WTC11 (cell line): ENCODE measurements around the gene PRKN.

Experiments
- ATF6 ChIP-seq: sonication (generic); formaldehyde crosslinking; IDR thresholded peaks from 2 replicates; pipeline ENCODE4 v1.8.1; 2023; ENCODE audit warnings: mild to moderate bottlenecking, missing genetic modification reagents
- CREB1 ChIP-seq: sonication (generic); formaldehyde crosslinking; IDR thresholded peaks from 2 replicates; pipeline ENCODE4 v1.8.0; 2023; ENCODE audit warnings: mild to moderate bottlenecking, missing genetic modification reagents
- CTCF ChIP-seq: fragments of 200-600 bp; IDR thresholded peaks from 2 replicates; pipeline ENCODE4 v1.8.0; 2022; ENCODE audit warnings: antibody characterized with exemption
- FOXK1 ChIP-seq: sonication (generic); formaldehyde crosslinking; IDR thresholded peaks from 2 replicates; pipeline ENCODE4 v1.8.0; 2022; ENCODE audit warnings: mild to moderate bottlenecking, moderate library complexity, missing genetic modification reagents
- JUN ChIP-seq: sonication (generic); formaldehyde crosslinking; IDR thresholded peaks from 2 replicates; pipeline ENCODE4 v1.8.0; 2023; ENCODE audit warnings: mild to moderate bottlenecking, missing genetic modification reagents
- MAX ChIP-seq: sonication (generic); formaldehyde crosslinking; IDR thresholded peaks from 2 replicates; pipeline ENCODE4 v1.8.0; 2022; ENCODE audit warnings: mild to moderate bottlenecking, missing genetic modification reagents
- NFYB ChIP-seq: sonication (generic); formaldehyde crosslinking; conservative IDR thresholded peaks from 2 replicates; pipeline ENCODE4 v1.8.0; 2022; ENCODE audit warnings: low read depth, missing genetic modification reagents
- NR2C2 ChIP-seq: sonication (generic); formaldehyde crosslinking; IDR thresholded peaks from 2 replicates; pipeline ENCODE4 v1.8.0; 2022; ENCODE audit warnings: mild to moderate bottlenecking, missing genetic modification reagents
- NR3C1 ChIP-seq: sonication (generic); formaldehyde crosslinking; conservative IDR thresholded peaks from 2 replicates; pipeline ENCODE4 v1.8.1; 2023; ENCODE audit warnings: low read depth, mild to moderate bottlenecking, missing genetic modification reagents
- TEAD4 ChIP-seq: sonication (generic); formaldehyde crosslinking; IDR thresholded peaks from 2 replicates; pipeline ENCODE4 v1.8.0; 2022; ENCODE audit warnings: mild to moderate bottlenecking, missing genetic modification reagents
- USF1 ChIP-seq: sonication (generic); formaldehyde crosslinking; IDR thresholded peaks from 2 replicates; pipeline ENCODE4 v1.8.0; 2022; ENCODE audit warnings: mild to moderate bottlenecking, missing genetic modification reagents
- USF2 ChIP-seq: sonication (generic); formaldehyde crosslinking; IDR thresholded peaks from 2 replicates; pipeline ENCODE4 v1.8.1; 2023; ENCODE audit warnings: mild to moderate bottlenecking, missing genetic modification reagents, moderate library complexity
- ZNF416 ChIP-seq: fragments of 250-450 bp; sonication (Bioruptor Pico); IDR thresholded peaks from 2 replicates; pipeline ENCODE4 v1.9.0; 2021; ENCODE audit warnings: mild to moderate bottlenecking, inconsistent platforms
- ZNF512 ChIP-seq: sonication (generic); formaldehyde crosslinking; IDR thresholded peaks from 2 replicates; pipeline ENCODE4 v1.8.1; 2022; ENCODE audit warnings: missing genetic modification reagents, borderline replicate concordance

- no peak for TF ChIP-seq CTCF
- TF ChIP-seq FOXK1 (CRISPR knock-in tag): no peak
- TF ChIP-seq ZNF512 (CRISPR knock-in tag): no peak
- no peak for TF ChIP-seq NR3C1
- no peak for TF ChIP-seq TEAD4 (CRISPR knock-in tag)
- TF ChIP-seq JUN: no peak
- TF ChIP-seq USF2 (CRISPR knock-in tag): no peak
- TF ChIP-seq NFYB (CRISPR knock-in tag): no peak
- no peak for TF ChIP-seq NR2C2 (CRISPR knock-in tag)
- no peak for TF ChIP-seq ZNF416
- TF ChIP-seq USF1 (CRISPR knock-in tag): no peak
- no peak for TF ChIP-seq CREB1
- no peak for TF ChIP-seq MAX
- no peak for TF ChIP-seq ATF6
Observed at GRCh38 chr6:161696801-161697200, 1030.8 kb downstream of the PRKN start.
